Suprapubic skin (tissue), 4 donors: ENCODE measurements around the gene MRPL54. TPM values are rescaled to one million over a fixed set of nuclear protein-coding genes. Genes with fewer than 3 reads are reported as not detected.

Source experiments
- DNase-seq, 2 donors: peaks; one replicate each; pipeline ENCODE4 v3.0.0-alpha.2; 2019; ENCODE audit warnings: low spot score in 2 of 2
- H3K27ac ChIP-seq: fragments of 200-600 bp; sonication (generic); one replicate; pipeline ENCODE4 v1.5.1; 2019
- H3K27me3 ChIP-seq: fragments of 200-600 bp; sonication (generic); one replicate; pipeline ENCODE4 v1.5.1; 2019
- H3K36me3 ChIP-seq: fragments of 200-600 bp; sonication (generic); one replicate; pipeline ENCODE4 v1.5.1; 2019
- H3K4me1 ChIP-seq: fragments of 200-600 bp; sonication (generic); one replicate; pipeline ENCODE4 v1.5.1; 2019
- H3K4me3 ChIP-seq: fragments of 200-600 bp; sonication (generic); one replicate; pipeline ENCODE4 v1.5.1; 2019; ENCODE audit warnings: mild to moderate bottlenecking
- H3K9me3 ChIP-seq: fragments of 200-600 bp; sonication (generic); one replicate; pipeline ENCODE4 v1.5.1; 2019
- CTCF ChIP-seq, 2 donors: fragments of 200-600 bp in 1 of 2; fragments of 450-650 bp in 1 of 2; sonication (generic) in 1 of 2; IDR thresholded peaks; one replicate each; pipeline ENCODE4 v1.5.1; 2016 to 2019; ENCODE audit warnings: antibody characterized with exemption in 2 of 2, mild to moderate bottlenecking in 1 of 2, moderate library complexity in 1 of 2
- EP300 ChIP-seq: sonication (generic); formaldehyde crosslinking; IDR thresholded peaks from one replicate; pipeline ENCODE4 v1.6.1; 2017; ENCODE audit warnings: antibody characterized with exemption
- POLR2A ChIP-seq, 2 donors: fragments of 450-650 bp; IDR thresholded peaks; one replicate each; pipeline ENCODE4 v1.6.1; 2017; ENCODE audit warnings: antibody characterized with exemption in 2 of 2, mild to moderate bottlenecking in 2 of 2, moderate library complexity in 2 of 2
- POLR2AphosphoS5 ChIP-seq, 3 donors: sonication (generic); formaldehyde crosslinking; IDR thresholded peaks; one replicate each; pipeline ENCODE4 v1.6.1; 2017; ENCODE audit warnings: antibody characterized with exemption in 3 of 3
- WGBS: methylation state at CpG from one replicate; pipeline ENCODE4 v1.1.5; 2018; 5-methylcytosine and 5-hydroxymethylcytosine counted together
- total RNA-seq, 4 donors: library from RNA; depleted of rRNA; stranded (reverse); fragments of >200 nt; gene quantifications; one replicate each; pipeline ENCODE4 v1.1.0, GENCODE V29; 2016

Gene MRPL54
- total RNA-seq, 4 donors from 2014 or later, result 41.5 to 92.6 (median 63.7) TPM

GRCh38 chr19:3721131-3721886 lies 41.2 kb upstream of the MRPL54 start:
- H3K27ac ChIP-seq, result no peak overlapping the region
- DNase-seq, result peak; percentile 88 to 89
- H3K27me3 ChIP-seq, result peaks cover 68% of the 10 kb centered on the region
- no peak for TF ChIP-seq EP300
- TF ChIP-seq CTCF (IDR thresholded peaks at IDR 0.05), result no peak
- no peak for TF ChIP-seq POLR2A (IDR thresholded peaks at IDR 0.05)
- no peak for TF ChIP-seq POLR2AphosphoS5 (IDR thresholded peaks at IDR 0.05)
- WGBS, result 7% methylated on average over 20 of the region's 46 CpGs
- H3K9me3 ChIP-seq, result no peaks in the 10 kb centered on the region
- peak overlapping the region; percentile 37 for H3K4me3 ChIP-seq
- H3K4me1 ChIP-seq, result peaks cover 27% of the 10 kb centered on the region
- H3K36me3 ChIP-seq, result no peaks in the 10 kb centered on the region

GRCh38 chr19:3721887-3722442 lies 40.5 kb upstream of the MRPL54 start:
- no peak for DNase-seq
- Histone ChIP-seq H3K4me1 (peaks cover 27% of the 10 kb centered on the region), H3K4me3 (peak overlapping the region; percentile 37), H3K36me3 (no peaks in the 10 kb centered on the region), H3K9me3 (no peaks in the 10 kb centered on the region), H3K27ac (no peak overlapping the region), H3K27me3 (peaks cover 74% of the 10 kb centered on the region)
- under 1% methylated on average over 16 of the region's 26 CpGs for WGBS
- TF ChIP-seq POLR2A (IDR thresholded peaks at IDR 0.05) (no peak), POLR2AphosphoS5 (IDR thresholded peaks at IDR 0.05) (no peak), EP300 (no peak), CTCF (IDR thresholded peaks at IDR 0.05) (no peak)

- Histone ChIP-seq H3K4me3 (peak overlapping the region; percentile 37), H3K9me3 (no peaks in the 10 kb centered on the region), H3K4me1 (peaks cover 27% of the 10 kb centered on the region), H3K36me3 (no peaks in the 10 kb centered on the region), H3K27ac (no peak overlapping the region), H3K27me3 (peaks cover 74% of the 10 kb centered on the region)
- 3% methylated on average over 14 of the region's 30 CpGs for WGBS
- DNase-seq, result no peak
- TF ChIP-seq POLR2A (IDR thresholded peaks at IDR 0.05), result no peak
Observed at GRCh38 chr19:3722443-3723109, 39.9 kb upstream of the MRPL54 start.

GRCh38 chr19:3723110-3723488 lies 39.4 kb upstream of the MRPL54 start:
- no peak for DNase-seq
- Histone ChIP-seq H3K9me3 (no peaks in the 10 kb centered on the region), H3K4me1 (peaks cover 27% of the 10 kb centered on the region), H3K27me3 (peaks cover 74% of the 10 kb centered on the region), H3K4me3 (no peak overlapping the region), H3K27ac (no peak overlapping the region), H3K36me3 (no peaks in the 10 kb centered on the region)
- WGBS, result 79% methylated on average over 5 of the region's 5 CpGs
- TF ChIP-seq CTCF (IDR thresholded peaks at IDR 0.05) (no peak), EP300 (no peak), POLR2A (IDR thresholded peaks at IDR 0.05) (no peak), POLR2AphosphoS5 (IDR thresholded peaks at IDR 0.05) (no peak)

GRCh38 chr19:3723883-3724282 lies 38.6 kb upstream of the MRPL54 start:
- H3K27ac ChIP-seq, result no peak overlapping the region
- peaks cover 66% of the 10 kb centered on the region for H3K27me3 ChIP-seq
- no peak overlapping the region for H3K4me3 ChIP-seq
- no peaks in the 10 kb centered on the region for H3K9me3 ChIP-seq
- DNase-seq, result no peak
- H3K4me1 ChIP-seq, result peaks cover 25% of the 10 kb centered on the region
- WGBS, result 37% methylated on average over 8 of the region's 8 CpGs
- no peak for TF ChIP-seq CTCF (IDR thresholded peaks at IDR 0.05)
- TF ChIP-seq POLR2A (IDR thresholded peaks at IDR 0.05), result no peak
- TF ChIP-seq POLR2AphosphoS5 (IDR thresholded peaks at IDR 0.05), result no peak
- no peak for TF ChIP-seq EP300
- H3K36me3 ChIP-seq, result no peaks in the 10 kb centered on the region
